Panc1 (cell line): ENCODE measurements around the gene KLHDC8A. TPM values are rescaled to one million over a fixed set of nuclear protein-coding genes. Genes with fewer than 3 reads are reported as not detected.

Source experiments
- ATAC-seq: fragments of 200-7000 bp; cut with Tn5 transposase; 2 replicates; pipeline ENCODE4 v1.9.1; 2020; ENCODE audit warnings: mild to moderate bottlenecking, moderate library complexity
- BruUV-seq: library from RNA; stranded (reverse); fragments of 400-500 nt; replicated peaks from 2 replicates; lab custom pipeline; 2021; lab: Mats Ljungman, UMichigan
- CTCF ChIA-PET: fragments of 300-600 bp; sonication (Branson Sonifier 250); formaldehyde crosslinking; loops from one replicate; lab custom pipeline; 2022; ENCODE audit warnings: antibody characterized with exemption; lab: Charles Lee
- POLR2A ChIA-PET: fragments of 300-600 bp; sonication (Branson Sonifier 250); formaldehyde crosslinking; loops from one replicate; lab custom pipeline; 2022; ENCODE audit warnings: antibody characterized with exemption; lab: Charles Lee
- DNase-seq: peaks from one replicate; pipeline ENCODE4 v3.0.0-alpha.2; 2010; ENCODE audit warnings: low read depth, low spot score
- H3K27ac ChIP-seq: 2 replicates; pipeline ENCODE4 v1.5.1; 2011; ENCODE audit warnings: mild to moderate bottlenecking, low read length, inconsistent platforms
- H3K27me3 ChIP-seq: fragments of 200-500 bp; sonication (Bioruptor generic); 2 replicates; pipeline ENCODE4 v1.6.0; 2014; ENCODE audit warnings: low read length, inconsistent platforms; ENCODE audit not compliant: control insufficient read depth, insufficient read depth
- H3K36me3 ChIP-seq: fragments of 200-500 bp; sonication (Bioruptor generic); 2 replicates; pipeline ENCODE4 v1.5.1; 2014; ENCODE audit warnings: inconsistent platforms, mild to moderate bottlenecking, low read length, moderate library complexity; ENCODE audit not compliant: control insufficient read depth, insufficient read depth
- H3K4me1 ChIP-seq: 2 replicates; pipeline ENCODE4 v1.5.1; 2011; ENCODE audit warnings: inconsistent platforms, mild to moderate bottlenecking, low read length, moderate library complexity; ENCODE audit not compliant: control insufficient read depth, insufficient read depth
- H3K4me3 ChIP-seq, 2 experiments: 2 replicates each; pipeline ENCODE4 v1.5.1; 2011 to 2012; ENCODE audit warnings: low read depth in 2 of 2, low read length in 2 of 2, mild to moderate bottlenecking in 2 of 2, inconsistent platforms in 1 of 2, moderate library complexity in 1 of 2
- H3K9me3 ChIP-seq: fragments of 200-500 bp; sonication (Bioruptor generic); 2 replicates; pipeline ENCODE4 v1.5.1; 2014; ENCODE audit warnings: low read depth, mild to moderate bottlenecking, inconsistent platforms, low read length, moderate library complexity; ENCODE audit not compliant: control insufficient read depth, insufficient read depth
- POLR2AphosphoS5 ChIP-seq: IDR thresholded peaks from 2 replicates; pipeline ENCODE4 v1.6.1; 2012; ENCODE audit warnings: mild to moderate bottlenecking, low read depth, low read length, moderate library complexity
- SIN3A ChIP-seq: IDR thresholded peaks from 2 replicates; pipeline ENCODE4 v1.6.1; 2012; ENCODE audit warnings: low read depth, mild to moderate bottlenecking, low read length, moderate library complexity, borderline replicate concordance; ENCODE audit not compliant: insufficient read depth
- TCF7L2 ChIP-seq: IDR thresholded peaks from 2 replicates; pipeline ENCODE4 v1.6.1; 2011; ENCODE audit warnings: mild to moderate bottlenecking, low read depth, low read length, inconsistent platforms
- in situ Hi-C: cut with HindIII; loops from 2 replicates; pipeline ENCODE4 v1.10.0; 2016; ENCODE audit warnings: low sequenced_read_pairs, low pct_unique_long_range_greater_than_20kb
- intact Hi-C: fragments of 100-400 bp; cut with micrococcal nuclease; formaldehyde crosslinking; loops from one replicate; pipeline ENCODE4 v1.10.0; 2022; ENCODE audit not compliant: unreplicated experiment
- total RNA-seq: library from RNA; stranded (reverse); gene quantifications from one replicate; pipeline ENCODE4 v1.2.1, GENCODE V29; 2021; ENCODE audit not compliant: unreplicated experiment
- TF ChIP-seq, protein P1 (sequence below): fragments of 450-650 bp; IDR thresholded peaks from 2 replicates; pipeline ENCODE4 v1.5.1; 2017; ENCODE audit warnings: mild to moderate bottlenecking
- TF ChIP-seq, protein P2 (sequence below), 2 experiments: IDR thresholded peaks; 2 replicates each; pipeline ENCODE4 v1.6.1; 2011 to 2012; ENCODE audit warnings: low read depth in 2 of 2, control low read depth in 1 of 2, low read length in 1 of 2, mild to moderate bottlenecking in 1 of 2, moderate library complexity in 1 of 2; ENCODE audit not compliant: insufficient read depth in 1 of 2

Gene KLHDC8A
- total RNA-seq, 1 experiment from 2014 or later: 0.31 TPM

DNA sequence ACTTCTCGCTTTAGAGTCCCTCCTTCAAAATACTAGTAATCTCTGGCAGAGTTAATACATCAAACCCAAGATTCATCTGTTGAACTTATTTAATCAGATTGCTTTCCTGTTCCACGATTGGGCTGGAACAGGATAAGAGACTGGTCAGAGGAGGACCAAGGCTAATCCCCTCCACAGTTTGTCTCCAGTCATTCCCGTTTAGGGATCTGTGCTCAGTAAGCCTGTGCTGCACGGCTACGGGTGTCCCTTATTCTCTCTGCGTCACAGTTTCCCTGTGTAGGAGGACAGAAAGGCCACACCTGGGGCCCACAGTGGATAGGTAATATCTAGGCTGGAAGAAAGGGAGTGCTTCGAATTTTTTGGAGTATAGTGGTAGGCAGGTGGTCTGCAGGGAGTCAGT lies 18.7 kb downstream of the KLHDC8A start:
- H3K4me1 ChIP-seq: 0 out of 2 replicates have a peak, but pooled peaks cover 3% of the 10 kb centered on the region
- no peak overlapping the region for H3K27ac ChIP-seq
- TF ChIP-seq, protein P1, sequence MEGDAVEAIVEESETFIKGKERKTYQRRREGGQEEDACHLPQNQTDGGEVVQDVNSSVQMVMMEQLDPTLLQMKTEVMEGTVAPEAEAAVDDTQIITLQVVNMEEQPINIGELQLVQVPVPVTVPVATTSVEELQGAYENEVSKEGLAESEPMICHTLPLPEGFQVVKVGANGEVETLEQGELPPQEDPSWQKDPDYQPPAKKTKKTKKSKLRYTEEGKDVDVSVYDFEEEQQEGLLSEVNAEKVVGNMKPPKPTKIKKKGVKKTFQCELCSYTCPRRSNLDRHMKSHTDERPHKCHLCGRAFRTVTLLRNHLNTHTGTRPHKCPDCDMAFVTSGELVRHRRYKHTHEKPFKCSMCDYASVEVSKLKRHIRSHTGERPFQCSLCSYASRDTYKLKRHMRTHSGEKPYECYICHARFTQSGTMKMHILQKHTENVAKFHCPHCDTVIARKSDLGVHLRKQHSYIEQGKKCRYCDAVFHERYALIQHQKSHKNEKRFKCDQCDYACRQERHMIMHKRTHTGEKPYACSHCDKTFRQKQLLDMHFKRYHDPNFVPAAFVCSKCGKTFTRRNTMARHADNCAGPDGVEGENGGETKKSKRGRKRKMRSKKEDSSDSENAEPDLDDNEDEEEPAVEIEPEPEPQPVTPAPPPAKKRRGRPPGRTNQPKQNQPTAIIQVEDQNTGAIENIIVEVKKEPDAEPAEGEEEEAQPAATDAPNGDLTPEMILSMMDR: no peak
- no peak for TF ChIP-seq SIN3A
- no peak for TF ChIP-seq POLR2AphosphoS5
- no peak for TF ChIP-seq TCF7L2
- TF ChIP-seq, protein P2, sequence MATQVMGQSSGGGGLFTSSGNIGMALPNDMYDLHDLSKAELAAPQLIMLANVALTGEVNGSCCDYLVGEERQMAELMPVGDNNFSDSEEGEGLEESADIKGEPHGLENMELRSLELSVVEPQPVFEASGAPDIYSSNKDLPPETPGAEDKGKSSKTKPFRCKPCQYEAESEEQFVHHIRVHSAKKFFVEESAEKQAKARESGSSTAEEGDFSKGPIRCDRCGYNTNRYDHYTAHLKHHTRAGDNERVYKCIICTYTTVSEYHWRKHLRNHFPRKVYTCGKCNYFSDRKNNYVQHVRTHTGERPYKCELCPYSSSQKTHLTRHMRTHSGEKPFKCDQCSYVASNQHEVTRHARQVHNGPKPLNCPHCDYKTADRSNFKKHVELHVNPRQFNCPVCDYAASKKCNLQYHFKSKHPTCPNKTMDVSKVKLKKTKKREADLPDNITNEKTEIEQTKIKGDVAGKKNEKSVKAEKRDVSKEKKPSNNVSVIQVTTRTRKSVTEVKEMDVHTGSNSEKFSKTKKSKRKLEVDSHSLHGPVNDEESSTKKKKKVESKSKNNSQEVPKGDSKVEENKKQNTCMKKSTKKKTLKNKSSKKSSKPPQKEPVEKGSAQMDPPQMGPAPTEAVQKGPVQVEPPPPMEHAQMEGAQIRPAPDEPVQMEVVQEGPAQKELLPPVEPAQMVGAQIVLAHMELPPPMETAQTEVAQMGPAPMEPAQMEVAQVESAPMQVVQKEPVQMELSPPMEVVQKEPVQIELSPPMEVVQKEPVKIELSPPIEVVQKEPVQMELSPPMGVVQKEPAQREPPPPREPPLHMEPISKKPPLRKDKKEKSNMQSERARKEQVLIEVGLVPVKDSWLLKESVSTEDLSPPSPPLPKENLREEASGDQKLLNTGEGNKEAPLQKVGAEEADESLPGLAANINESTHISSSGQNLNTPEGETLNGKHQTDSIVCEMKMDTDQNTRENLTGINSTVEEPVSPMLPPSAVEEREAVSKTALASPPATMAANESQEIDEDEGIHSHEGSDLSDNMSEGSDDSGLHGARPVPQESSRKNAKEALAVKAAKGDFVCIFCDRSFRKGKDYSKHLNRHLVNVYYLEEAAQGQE (IDR thresholded peaks at IDR 0.05; ENCODE audit: insufficient read depth in 1 of 2, low read depth in 2 of 2, low read length in 1 of 2): no peak
- DNase-seq (no peak), ATAC-seq (no peak)
- intact Hi-C loops (no loop called here), in situ Hi-C loops (no loop called here)
- CTCF ChIA-PET: no interaction called here
- POLR2A ChIA-PET: no interaction called here
- H3K4me3 ChIP-seq: no peak overlapping the region
- H3K27me3 ChIP-seq: no peaks in the 10 kb centered on the region
- no peaks in the 10 kb centered on the region for H3K36me3 ChIP-seq
- BruUV-seq: no TSS peak
- no peaks in the 10 kb centered on the region for H3K9me3 ChIP-seq

DNA sequence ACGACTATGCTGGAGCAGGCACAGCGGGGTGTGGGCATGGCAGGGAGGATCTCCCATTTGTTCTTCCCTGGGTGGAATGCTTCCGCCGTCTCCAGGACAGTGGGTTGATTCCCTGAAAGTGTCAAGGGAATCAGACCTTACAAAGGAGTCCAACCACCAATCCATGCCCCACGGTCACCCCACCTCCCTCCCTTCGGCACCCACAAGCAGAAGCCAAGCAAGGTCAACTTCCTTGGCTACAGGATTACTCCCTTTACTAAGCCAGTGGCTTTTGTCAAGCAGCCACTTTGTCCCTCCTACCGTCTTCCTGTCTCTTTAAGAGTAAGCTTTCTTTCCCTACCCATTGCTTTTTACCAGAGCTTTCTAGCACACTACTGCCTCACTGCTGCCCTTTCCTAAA lies 19.2 kb downstream of the KLHDC8A start:
- BruUV-seq: no TSS peak
- H3K9me3 ChIP-seq: no peaks in the 10 kb centered on the region
- H3K4me3 ChIP-seq: no peak overlapping the region
- 0 out of 2 replicates have a peak, but pooled peaks cover 3% of the 10 kb centered on the region for H3K4me1 ChIP-seq
- no peaks in the 10 kb centered on the region for H3K36me3 ChIP-seq
- in situ Hi-C loops: no loop called here
- no peak for TF ChIP-seq SIN3A
- TF ChIP-seq, protein P2 (IDR thresholded peaks at IDR 0.05; ENCODE audit: insufficient read depth in 1 of 2, low read depth in 2 of 2, low read length in 1 of 2): no peak
- no peak for TF ChIP-seq POLR2AphosphoS5
- intact Hi-C loops: no loop called here
- POLR2A ChIA-PET: no interaction called here
- no peaks in the 10 kb centered on the region for H3K27me3 ChIP-seq
- H3K27ac ChIP-seq: no peak overlapping the region
- CTCF ChIA-PET: interaction anchor here (0.6 to 3.7 kb wide), 3 partner anchors 16 to 187 kb away, joined by 3 to 21 read pairs (median 3); no protein-coding TSS in a partner anchor
- no peak for ATAC-seq
- no peak for DNase-seq
